ENCODE results near the gene IGF2BP3. TPM values are rescaled to one million over a fixed set of nuclear protein-coding genes. Genes with fewer than 3 reads are reported as not detected.

The IGF2BP3 gene
- total RNA-seq, 5 donors from 2014 or later (not counting 1 experiment from before 2014, with no cell fraction given) = 0.46 to 1.9 (median 0.55) TPM; not detected in 1

DNA sequence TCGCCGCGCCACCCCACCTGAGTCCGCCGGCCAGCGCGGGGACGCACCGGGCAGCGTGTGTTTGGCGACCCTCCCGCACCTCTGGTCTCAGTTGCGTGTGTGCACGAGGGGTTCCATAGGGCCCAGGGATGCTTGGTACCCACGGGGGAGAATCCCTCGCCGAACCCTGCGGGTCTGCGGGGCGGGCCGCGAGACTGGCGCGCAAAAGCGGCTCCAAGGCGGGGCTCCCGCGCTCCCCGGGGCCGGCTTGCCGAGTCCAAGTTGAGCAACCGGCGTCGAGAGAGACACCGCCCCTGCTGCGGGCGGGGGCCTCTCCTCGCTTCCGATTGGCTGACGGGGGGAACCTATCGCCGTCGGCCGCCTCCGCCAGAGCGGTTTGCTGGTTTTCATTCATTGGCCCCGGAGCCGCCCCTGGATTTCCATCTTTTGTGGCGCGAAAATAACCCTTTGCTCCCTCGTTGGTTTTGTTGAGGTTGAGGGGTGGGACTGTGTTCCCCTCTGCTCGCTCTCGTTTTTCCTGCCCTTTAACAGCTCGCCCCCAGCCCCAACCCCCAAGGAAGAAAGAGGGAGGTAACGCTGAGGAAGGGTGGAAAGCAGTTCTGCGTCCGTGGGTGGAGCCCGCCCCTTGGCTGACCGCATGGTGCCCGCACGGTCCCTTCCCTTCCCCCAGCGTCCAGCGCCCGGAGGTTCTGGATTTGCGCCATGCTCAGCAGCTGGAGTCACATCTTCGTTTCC, 4.0 kb upstream of the IGF2BP3 start:
- POLR2A ChIA-PET = no interaction called here
- CTCF ChIA-PET = no interaction called here

DNA sequence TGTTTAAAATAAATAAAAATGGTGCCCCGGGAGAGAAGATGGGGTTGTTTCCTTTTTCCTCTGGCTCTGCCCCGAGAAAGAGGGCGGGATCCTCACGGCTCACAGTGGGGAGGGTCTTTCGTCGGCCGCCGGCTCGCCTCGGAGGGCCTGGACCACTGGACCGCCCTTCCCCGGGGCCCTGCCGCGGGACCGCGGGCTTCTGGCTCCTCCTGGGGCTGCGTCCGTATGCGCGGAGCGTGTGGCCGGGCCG, 3.5 kb upstream of the IGF2BP3 start:
- no peaks in the 10 kb centered on the region for H3K9me3 ChIP-seq
- Mint-ChIP-seq H3K4me1 (peaks cover 25 to 30% (median 26%) of the 10 kb centered on the region in 3 donors), H3K9me3 (no peaks in the 10 kb centered on the region), H3K27ac (no peak overlapping the region), H3K4me3 (no peak overlapping the region), H3K27me3 (peaks cover 54 to 66% of the 10 kb centered on the region in 2 donors), H3K36me3 (no peaks in the 10 kb centered on the region)
- H3K27ac ChIP-seq (ENCODE audit: low read length) = no peak overlapping the region
- ChIA-PET CTCF (no interaction called here), POLR2A (no interaction called here)
- peaks cover 0 to 46% of the 10 kb centered on the region in 2 experiments for H3K27me3 ChIP-seq (replicated peaks in 1 of 2; ENCODE audit: control insufficient read depth in 2 of 2, extremely low read depth in 1 of 2, insufficient read depth in 2 of 2, low read length in 1 of 2)
- DNase-seq = no peak
- no peaks in the 10 kb centered on the region for H3K36me3 ChIP-seq (ENCODE audit: control insufficient read depth in 2 of 2, extremely low read depth in 1 of 2, insufficient read depth in 1 of 2, low read length in 1 of 2)
- H3K4me1 ChIP-seq (ENCODE audit: control insufficient read depth in 1 of 2, extremely low read depth in 1 of 2, insufficient read depth in 2 of 2, low read length in 2 of 2) = peaks cover 28 to 45% of the 10 kb centered on the region in 2 experiments
- no peak for ATAC-seq (replicated peaks in 1 of 4)
- WGBS (ENCODE audit: insufficient coverage) = under 1% methylated on average over 22 of the region's 23 CpGs
- peak overlapping the region in 1 of 2 donors; percentile 95 for H3K4me3 ChIP-seq (ENCODE audit: control insufficient read depth in 1 of 2, extremely low read depth in 1 of 2, low read length in 1 of 2)

More for the DNA sequence above, 4.0 kb upstream of the IGF2BP3 start:
- DNase-seq = peak in 6 of 35 experiments; percentile 12 to 52 (median 20)
- peaks cover 57 to 68% of the 10 kb centered on the region in 2 donors for H3K27me3 Mint-ChIP-seq
- peak overlapping the region in 2 of 3 donors; percentile 24 to 70 for H3K4me3 Mint-ChIP-seq
- Histone ChIP-seq H3K4me3 (ENCODE audit: control insufficient read depth in 1 of 2, extremely low read depth in 1 of 2, low read length in 1 of 2) (peak overlapping the region in 1 of 2 donors; percentile 95), H3K27ac (ENCODE audit: low read length) (no peak overlapping the region), H3K27me3 (replicated peaks in 1 of 2; ENCODE audit: control insufficient read depth in 2 of 2, extremely low read depth in 1 of 2, insufficient read depth in 2 of 2, low read length in 1 of 2) (peaks cover 0 to 41% of the 10 kb centered on the region in 2 experiments), H3K9me3 (no peaks in the 10 kb centered on the region), H3K36me3 (ENCODE audit: control insufficient read depth in 2 of 2, extremely low read depth in 1 of 2, insufficient read depth in 1 of 2, low read length in 1 of 2) (no peaks in the 10 kb centered on the region), H3K4me1 (ENCODE audit: control insufficient read depth in 1 of 2, extremely low read depth in 1 of 2, insufficient read depth in 2 of 2, low read length in 2 of 2) (peaks cover 28 to 40% of the 10 kb centered on the region in 2 experiments)
- peak in 3 of 4 experiments; percentile 13 to 52 (median 50) for ATAC-seq (replicated peaks in 1 of 4)
- no peaks in the 10 kb centered on the region for H3K9me3 Mint-ChIP-seq
- WGBS (ENCODE audit: insufficient coverage) = 2% methylated on average over 60 of the region's 66 CpGs
- H3K27ac Mint-ChIP-seq = peak overlapping the region in 1 of 2 donors; percentile 75
- peaks cover 24 to 27% (median 26%) of the 10 kb centered on the region in 3 donors for H3K4me1 Mint-ChIP-seq
- no peaks in the 10 kb centered on the region for H3K36me3 Mint-ChIP-seq

DNA sequence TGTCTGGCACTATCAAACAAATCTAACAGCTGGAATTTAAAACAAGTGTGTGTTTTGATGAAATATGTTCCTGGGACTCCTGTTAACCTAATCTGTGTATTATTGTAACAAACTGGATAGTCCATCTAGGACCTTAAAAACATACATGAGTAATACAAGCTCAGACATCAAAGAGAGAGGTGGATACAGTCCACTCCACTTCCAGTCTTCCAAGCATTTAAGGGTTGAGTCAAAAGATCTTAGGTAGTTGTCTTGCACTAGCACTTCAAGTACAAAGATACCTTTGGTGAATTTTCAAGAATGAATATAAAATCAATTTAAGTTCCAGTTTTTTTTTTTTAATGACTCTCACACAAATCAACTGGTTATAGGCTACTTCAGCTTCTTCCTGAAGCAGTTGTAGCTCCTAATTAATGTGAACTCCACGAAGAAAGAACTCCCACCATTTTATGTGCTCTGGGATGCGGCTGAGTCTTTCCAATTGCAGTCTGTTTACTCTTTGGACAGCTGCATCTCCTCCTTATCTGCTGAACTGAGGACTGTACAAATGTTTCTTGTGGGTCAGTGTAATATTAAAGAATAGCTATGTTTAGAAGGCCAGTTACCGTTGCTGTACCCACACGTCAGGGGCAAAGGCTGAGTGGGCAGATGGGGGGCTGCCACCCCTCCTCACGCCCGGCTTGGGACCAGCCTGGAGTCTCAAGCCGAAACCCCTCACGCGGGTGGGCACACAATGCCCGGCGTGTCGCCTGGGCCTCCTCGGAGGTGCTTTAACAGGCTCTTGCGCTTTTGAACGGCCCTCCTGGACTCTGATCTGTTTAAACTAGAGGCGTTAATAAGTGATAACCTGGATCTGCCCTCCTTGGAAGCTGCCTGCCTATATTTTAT, 2.9 kb upstream of the IGF2BP3 start:
- peak overlapping the region in 2 of 3 donors; percentile 17 to 44 for H3K4me3 Mint-ChIP-seq
- peak overlapping the region in 1 of 2 donors; percentile 95 for H3K4me3 ChIP-seq (ENCODE audit: control insufficient read depth in 1 of 2, extremely low read depth in 1 of 2, low read length in 1 of 2)
- DNase-seq (peak in 1 of 35 experiments; percentile 16), ATAC-seq (replicated peaks in 1 of 4) (no peak)
- no peaks in the 10 kb centered on the region for H3K9me3 ChIP-seq
- H3K27me3 Mint-ChIP-seq = peaks cover 51 to 66% of the 10 kb centered on the region in 2 donors
- H3K36me3 ChIP-seq (ENCODE audit: control insufficient read depth in 2 of 2, extremely low read depth in 1 of 2, insufficient read depth in 1 of 2, low read length in 1 of 2) = no peaks in the 10 kb centered on the region
- 28% methylated on average over 7 of the region's 16 CpGs for WGBS (ENCODE audit: insufficient coverage)
- peaks cover 0 to 52% of the 10 kb centered on the region in 2 experiments for H3K27me3 ChIP-seq (replicated peaks in 1 of 2; ENCODE audit: control insufficient read depth in 2 of 2, extremely low read depth in 1 of 2, insufficient read depth in 2 of 2, low read length in 1 of 2)
- peak overlapping the region in 1 of 2 donors; percentile 52 for H3K27ac Mint-ChIP-seq
- peaks cover 28 to 32% (median 29%) of the 10 kb centered on the region in 3 donors for H3K4me1 Mint-ChIP-seq
- ChIA-PET CTCF (interaction anchor here in 1 of 2 donors (1.0 to 1.1 kb wide), 2 partner anchors 10 to 200 kb away, joined by 4 to 5 read pairs; no protein-coding TSS in a partner anchor), POLR2A (interaction anchor here (0.6 to 1.3 kb wide), 3 partner anchors 10 to 172 kb away, joined by 3 read pairs; no protein-coding TSS in a partner anchor)
- peaks cover 28 to 51% of the 10 kb centered on the region in 2 experiments for H3K4me1 ChIP-seq (ENCODE audit: control insufficient read depth in 1 of 2, extremely low read depth in 1 of 2, insufficient read depth in 2 of 2, low read length in 2 of 2)
- no peak overlapping the region for H3K27ac ChIP-seq (ENCODE audit: low read length)
- no peaks in the 10 kb centered on the region for H3K36me3 Mint-ChIP-seq
- H3K9me3 Mint-ChIP-seq = no peaks in the 10 kb centered on the region

DNA sequence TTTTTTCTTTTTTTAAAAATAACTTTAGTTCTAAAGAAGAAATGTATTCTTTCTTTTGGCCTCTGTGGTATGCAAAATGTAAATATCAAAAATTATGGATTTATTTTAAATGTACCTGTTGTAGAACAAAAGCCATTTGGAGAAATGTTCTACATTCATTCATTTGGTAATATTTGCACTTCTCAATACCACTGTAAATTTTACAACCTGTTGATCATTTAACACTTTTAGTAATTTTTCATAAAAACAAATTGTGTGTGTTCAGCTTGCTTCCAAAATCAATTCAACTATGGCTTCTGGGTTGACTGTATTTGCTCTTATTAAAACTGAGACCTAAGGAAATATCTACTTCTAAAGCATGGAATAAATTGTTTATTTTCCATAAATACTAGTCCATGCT, 2.3 kb upstream of the IGF2BP3 start:
- DNase-seq = no peak
- Mint-ChIP-seq H3K9me3 (no peaks in the 10 kb centered on the region), H3K27ac (no peak overlapping the region), H3K27me3 (peaks cover 58 to 72% of the 10 kb centered on the region in 2 donors), H3K4me3 (no peak overlapping the region), H3K36me3 (no peaks in the 10 kb centered on the region), H3K4me1 (peaks cover 34 to 39% (median 36%) of the 10 kb centered on the region in 3 donors)
- no peak overlapping the region for H3K4me3 ChIP-seq (ENCODE audit: control insufficient read depth in 1 of 2, extremely low read depth in 1 of 2, low read length in 1 of 2)
- H3K36me3 ChIP-seq (ENCODE audit: control insufficient read depth in 2 of 2, extremely low read depth in 1 of 2, insufficient read depth in 1 of 2, low read length in 1 of 2) = no peaks in the 10 kb centered on the region
- ChIA-PET CTCF (interaction anchor here in 1 of 2 donors (1.0 to 1.1 kb wide), 2 partner anchors 10 to 200 kb away, joined by 4 to 5 read pairs; no protein-coding TSS in a partner anchor), POLR2A (interaction anchor here (0.6 to 1.3 kb wide), 3 partner anchors 9 to 171 kb away, joined by 3 read pairs; no protein-coding TSS in a partner anchor)
- H3K27me3 ChIP-seq (replicated peaks in 1 of 2; ENCODE audit: control insufficient read depth in 2 of 2, extremely low read depth in 1 of 2, insufficient read depth in 2 of 2, low read length in 1 of 2) = peaks cover 0 to 58% of the 10 kb centered on the region in 2 experiments
- no peak overlapping the region for H3K27ac ChIP-seq (ENCODE audit: low read length)
- ATAC-seq (replicated peaks in 1 of 4) = no peak
- H3K4me1 ChIP-seq (ENCODE audit: control insufficient read depth in 1 of 2, extremely low read depth in 1 of 2, insufficient read depth in 2 of 2, low read length in 2 of 2) = peaks cover 30 to 57% of the 10 kb centered on the region in 2 experiments
- no peaks in the 10 kb centered on the region for H3K9me3 ChIP-seq

DNA sequence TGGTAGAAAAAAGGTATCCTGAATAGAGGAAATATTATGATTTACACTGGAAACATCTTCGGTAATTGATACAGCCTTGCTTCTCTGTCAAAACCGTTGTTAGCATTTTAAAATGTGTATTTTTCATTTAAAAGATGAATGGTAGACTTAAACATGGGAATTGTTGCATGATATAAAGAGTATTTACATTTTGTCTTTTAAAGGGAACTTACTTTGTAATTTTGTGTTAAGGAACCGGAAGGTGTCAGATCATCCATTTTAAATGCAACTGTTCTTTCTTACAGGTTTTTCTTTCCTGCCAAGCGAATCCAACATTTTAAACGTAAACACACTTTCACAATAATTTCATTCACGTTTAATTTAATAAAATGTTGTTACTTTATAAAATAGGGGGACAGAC, 1.8 kb upstream of the IGF2BP3 start:
- Mint-ChIP-seq H3K4me3 (no peak overlapping the region), H3K9me3 (no peaks in the 10 kb centered on the region), H3K4me1 (peaks cover 38 to 44% (median 40%) of the 10 kb centered on the region in 3 donors), H3K36me3 (no peaks in the 10 kb centered on the region), H3K27ac (no peak overlapping the region), H3K27me3 (peaks cover 61 to 73% of the 10 kb centered on the region in 2 donors)
- peaks cover 0 to 63% of the 10 kb centered on the region in 2 experiments for H3K27me3 ChIP-seq (replicated peaks in 1 of 2; ENCODE audit: control insufficient read depth in 2 of 2, extremely low read depth in 1 of 2, insufficient read depth in 2 of 2, low read length in 1 of 2)
- no peaks in the 10 kb centered on the region for H3K9me3 ChIP-seq
- H3K4me3 ChIP-seq (ENCODE audit: control insufficient read depth in 1 of 2, extremely low read depth in 1 of 2, low read length in 1 of 2) = peak overlapping the region in 1 of 2 donors; percentile 74
- H3K4me1 ChIP-seq (ENCODE audit: control insufficient read depth in 1 of 2, extremely low read depth in 1 of 2, insufficient read depth in 2 of 2, low read length in 2 of 2) = peaks cover 34 to 57% of the 10 kb centered on the region in 2 experiments
- DNase-seq = no peak
- H3K27ac ChIP-seq (ENCODE audit: low read length) = no peak overlapping the region
- 52% methylated on average over 2 of the region's 6 CpGs for WGBS (ENCODE audit: insufficient coverage)
- POLR2A ChIA-PET = interaction anchor here in 1 of 2 donors (1.3 kb wide), 1 partner anchor 18 kb away, joined by 3 read pairs; no protein-coding TSS in a partner anchor
- no peak for ATAC-seq (replicated peaks in 1 of 4)
- CTCF ChIA-PET = interaction anchor here in 1 of 2 donors (1.1 kb wide), 1 partner anchor 9 kb away, joined by 4 read pairs; no protein-coding TSS in a partner anchor
- no peaks in the 10 kb centered on the region for H3K36me3 ChIP-seq (ENCODE audit: control insufficient read depth in 2 of 2, extremely low read depth in 1 of 2, insufficient read depth in 1 of 2, low read length in 1 of 2)

Measured in T-cell (primary cell).